Stimulated activated CD4-positive, alpha-beta T cell treated with anti-CD3 and anti-CD28 coated beads, Interleukin-4, amount 100 ng/mL, for 24 hours (primary cell): ENCODE data around the gene DAPK1.

ENCODE experiments used
- DNase-seq: peaks from one replicate; pipeline ENCODE4 v3.0.0-alpha.2; 2020

The DAPK1 gene

DNA sequence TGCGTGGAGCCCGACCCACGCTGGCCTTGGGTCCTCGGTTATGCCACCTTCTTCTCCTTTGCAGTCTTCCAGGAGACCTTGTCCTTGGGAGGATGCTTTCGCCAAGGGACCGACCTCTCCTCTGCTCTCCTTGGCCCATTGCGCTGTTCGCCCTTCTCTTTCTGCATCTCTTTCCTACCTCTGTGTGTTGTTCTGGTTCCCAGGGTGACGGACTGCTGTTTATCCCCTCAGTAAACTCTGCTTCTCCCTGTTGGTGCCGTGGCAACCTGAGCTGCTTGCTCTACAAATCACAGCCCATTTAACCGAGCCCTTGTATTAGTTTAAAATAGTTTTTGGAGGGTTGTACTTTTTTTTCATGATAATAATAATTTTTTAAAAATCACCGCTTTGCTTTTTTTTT is 97.9 kb downstream of the DAPK1 start:
- DNase-seq, result no peak

- DNase-seq, result no peak
Measured at GRCh38 chr9:87596862-87597261, 99.2 kb downstream of the DAPK1 start.

DNA sequence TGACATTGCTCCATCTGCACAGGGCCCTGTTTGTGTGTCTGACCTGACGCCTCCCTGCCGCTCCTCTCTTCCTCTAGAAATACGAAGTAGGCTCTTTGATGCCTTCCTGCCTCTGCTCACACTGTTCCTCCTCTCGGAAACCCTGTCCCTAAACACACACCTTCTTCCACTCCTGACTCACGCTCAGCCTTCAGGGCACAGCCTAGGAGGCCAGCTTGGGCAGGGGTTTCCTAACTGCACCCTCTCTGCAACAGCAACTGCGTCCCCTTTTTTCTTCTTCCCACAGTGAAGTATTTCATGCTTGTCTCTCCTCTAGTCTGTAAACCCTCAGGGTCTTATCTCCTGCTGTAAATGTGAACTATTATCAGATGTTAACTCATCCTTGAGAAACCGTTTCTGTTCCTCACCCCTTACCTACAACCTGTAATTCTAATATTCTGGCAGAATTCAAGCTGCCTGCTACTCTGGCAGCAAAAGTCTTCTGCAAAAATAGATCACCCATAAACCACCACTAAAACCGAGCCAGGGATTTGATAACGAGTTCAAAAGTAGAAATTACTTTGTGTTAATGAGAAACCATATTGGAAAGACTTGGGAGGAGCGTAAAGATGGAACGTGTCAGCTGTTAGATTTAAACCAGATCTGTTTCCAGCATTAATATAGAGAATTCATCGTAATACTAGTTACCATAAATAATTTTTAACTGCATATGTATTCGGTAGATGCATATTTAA is 100.2 kb downstream of the DAPK1 start:
- DNase-seq, result no peak

- no peak for DNase-seq
Measured at GRCh38 chr9:87599901-87600610, 102.4 kb downstream of the DAPK1 start.

DNA sequence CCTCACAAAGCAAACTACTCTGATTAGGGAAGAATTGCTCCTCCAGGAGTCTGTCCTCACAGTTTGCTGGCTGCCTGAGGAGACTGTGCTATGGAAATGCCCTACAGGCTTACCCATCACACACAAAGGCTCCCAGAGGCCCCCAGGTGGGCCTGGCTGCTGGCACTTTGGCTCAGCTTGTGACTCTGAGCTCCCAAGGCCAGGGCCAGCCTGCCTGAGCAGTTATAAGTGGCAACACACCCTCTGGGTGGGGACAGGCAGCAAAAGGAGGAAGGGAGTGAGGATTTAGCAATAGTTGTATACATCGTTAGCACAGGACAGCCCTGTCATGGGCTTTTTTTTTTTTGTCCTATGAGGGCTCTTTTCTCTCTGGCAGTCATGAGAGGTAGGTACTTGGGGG is 103.5 kb downstream of the DAPK1 start:
- DNase-seq, result no peak

GRCh38 chr9:87601595-87601994 is 103.9 kb downstream of the DAPK1 start:
- DNase-seq, result no peak

GRCh38 chr9:87602933-87603643 is 105.4 kb downstream of the DAPK1 start:
- no peak for DNase-seq

DNA sequence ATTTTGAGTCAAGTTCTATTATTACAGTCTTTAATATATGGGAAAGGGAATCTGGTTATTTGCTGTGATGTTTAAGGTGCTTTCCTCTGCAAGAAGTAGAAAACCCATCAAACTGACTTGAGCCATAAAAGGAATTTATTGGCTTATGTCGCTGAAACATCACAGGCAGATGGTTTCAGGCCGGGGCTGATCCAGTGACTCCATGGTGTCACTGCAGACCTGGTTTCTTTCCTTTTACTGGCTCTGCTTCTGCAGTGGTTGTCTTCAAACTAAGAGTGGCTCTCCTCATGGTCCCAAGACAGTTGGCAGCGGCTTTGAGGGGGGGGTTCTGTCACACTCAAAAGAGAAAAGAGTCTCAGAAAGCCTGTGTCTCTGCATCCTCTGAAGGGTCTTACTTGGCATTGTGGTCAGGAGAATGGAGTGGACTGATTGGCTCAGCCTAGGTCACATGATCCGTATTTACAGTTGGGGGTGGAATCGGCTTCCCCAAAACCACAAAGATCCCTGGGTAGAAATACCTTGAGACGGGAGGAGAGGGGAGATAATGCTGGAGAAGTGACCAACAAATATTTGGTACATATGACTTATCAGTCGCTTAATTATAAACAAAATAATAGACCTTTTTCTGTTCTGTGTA is 106.3 kb downstream of the DAPK1 start:
- no peak for DNase-seq

- no peak for DNase-seq
Measured at GRCh38 chr9:87604886-87605588, 107.4 kb downstream of the DAPK1 start.

DNA sequence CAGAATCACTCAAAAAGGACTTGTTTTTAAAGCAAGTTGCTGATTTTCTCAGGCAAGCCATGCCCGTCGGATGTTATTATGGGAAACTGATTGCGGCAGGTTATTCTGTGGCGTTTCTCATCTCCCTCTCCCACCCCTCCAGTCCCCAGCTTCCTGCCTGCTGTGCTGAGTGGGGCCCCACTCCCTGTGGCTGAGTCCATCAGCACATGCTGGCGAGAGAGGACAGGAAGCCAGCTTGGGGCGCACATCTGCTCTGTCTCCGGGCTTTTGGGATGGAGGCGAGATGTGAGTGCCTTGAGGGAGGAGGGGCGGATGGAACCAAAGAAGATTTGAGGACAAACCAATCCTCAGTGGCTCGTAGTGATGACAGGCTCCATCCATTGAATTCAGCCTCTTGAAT is 108.0 kb downstream of the DAPK1 start:
- no peak for DNase-seq

DNA sequence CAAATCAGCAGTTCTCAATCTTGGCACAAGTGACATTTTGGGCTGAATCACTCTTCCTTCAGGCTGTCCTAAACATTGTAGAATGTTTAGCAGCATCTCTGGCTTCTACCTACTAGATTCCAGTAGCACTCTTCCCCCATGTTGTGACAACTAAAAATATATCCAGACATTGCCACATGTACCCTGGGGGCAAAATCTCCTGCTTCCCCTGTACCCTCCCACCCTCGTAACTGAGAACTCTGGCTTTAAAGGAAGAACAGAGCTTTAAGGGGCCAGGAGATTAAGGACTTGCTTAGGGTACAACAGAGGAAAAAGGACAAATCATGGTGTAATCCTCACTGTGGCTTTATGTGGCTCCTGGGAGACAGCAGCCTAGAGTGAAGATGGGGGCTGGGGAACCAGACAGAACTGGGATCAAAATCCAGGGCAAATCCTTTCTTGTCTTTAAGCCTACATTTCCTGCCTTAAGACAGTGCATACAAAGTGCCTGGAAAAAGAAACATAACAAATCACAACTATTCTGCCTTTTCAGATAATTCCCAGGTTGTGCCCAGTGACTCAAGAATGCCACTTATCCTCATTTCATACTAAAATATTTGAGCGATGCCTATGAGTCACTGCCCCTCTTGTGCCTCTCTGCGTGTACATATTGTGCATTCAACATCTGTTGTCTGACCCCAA is 109.3 kb downstream of the DAPK1 start:
- DNase-seq, result no peak

DNA sequence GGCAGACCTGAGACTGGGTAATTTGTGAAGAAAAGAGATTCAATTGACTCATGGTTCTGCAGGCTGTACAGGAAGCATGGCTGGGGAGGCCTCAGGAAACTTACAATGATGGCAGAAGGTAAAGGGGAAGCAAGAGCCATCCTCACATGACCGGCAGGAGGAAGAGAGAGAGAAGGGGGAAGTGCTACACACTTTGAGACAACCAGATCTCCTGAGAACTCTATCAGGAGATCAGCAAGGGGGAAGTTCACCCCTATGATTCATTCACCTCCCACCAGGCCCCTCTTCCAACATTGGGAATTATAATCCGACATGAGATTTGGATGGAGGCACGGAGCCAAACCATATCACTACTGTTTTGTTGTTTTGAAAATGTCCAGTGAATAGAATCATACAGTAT is 110.2 kb downstream of the DAPK1 start:
- DNase-seq, result no peak

DNA sequence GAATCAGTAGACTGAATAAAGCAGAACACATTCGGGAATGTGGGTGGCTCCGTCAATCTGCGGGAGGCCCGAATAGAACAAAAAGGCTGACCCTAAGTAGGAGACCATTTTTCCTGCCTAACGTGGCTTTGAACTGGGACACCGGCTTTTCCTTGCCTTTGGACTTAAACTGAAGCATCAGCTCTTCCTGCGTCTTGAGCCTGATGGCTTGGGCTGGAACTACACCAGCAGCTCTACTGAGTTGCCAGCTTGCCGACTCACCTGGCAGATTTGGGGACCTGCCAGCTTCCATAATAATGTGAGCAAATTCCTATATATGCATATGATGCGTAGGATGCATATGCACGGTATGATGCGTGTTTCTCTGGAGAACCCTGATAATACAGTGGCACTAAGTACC is 111.3 kb downstream of the DAPK1 start:
- no peak for DNase-seq

DNA sequence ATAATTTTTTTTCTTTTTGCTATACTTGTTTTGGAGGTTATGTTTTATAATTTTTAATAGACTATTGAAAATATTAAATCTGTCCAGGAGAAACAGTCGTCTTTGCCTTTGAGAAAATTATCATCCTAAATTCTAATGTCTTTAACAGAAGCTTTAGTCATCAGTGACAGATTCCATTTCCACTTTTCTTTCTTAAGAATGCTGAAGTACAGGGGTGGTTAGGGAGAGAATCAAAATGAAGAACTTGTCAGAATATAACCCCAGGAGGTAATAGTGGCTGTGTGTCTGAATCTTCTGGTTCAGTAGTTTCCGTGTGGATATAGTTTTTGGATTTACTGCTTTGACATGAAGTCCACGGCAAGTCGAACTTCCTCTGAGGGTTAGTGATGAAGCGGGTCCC is 111.8 kb downstream of the DAPK1 start:
- DNase-seq, result no peak

DNA sequence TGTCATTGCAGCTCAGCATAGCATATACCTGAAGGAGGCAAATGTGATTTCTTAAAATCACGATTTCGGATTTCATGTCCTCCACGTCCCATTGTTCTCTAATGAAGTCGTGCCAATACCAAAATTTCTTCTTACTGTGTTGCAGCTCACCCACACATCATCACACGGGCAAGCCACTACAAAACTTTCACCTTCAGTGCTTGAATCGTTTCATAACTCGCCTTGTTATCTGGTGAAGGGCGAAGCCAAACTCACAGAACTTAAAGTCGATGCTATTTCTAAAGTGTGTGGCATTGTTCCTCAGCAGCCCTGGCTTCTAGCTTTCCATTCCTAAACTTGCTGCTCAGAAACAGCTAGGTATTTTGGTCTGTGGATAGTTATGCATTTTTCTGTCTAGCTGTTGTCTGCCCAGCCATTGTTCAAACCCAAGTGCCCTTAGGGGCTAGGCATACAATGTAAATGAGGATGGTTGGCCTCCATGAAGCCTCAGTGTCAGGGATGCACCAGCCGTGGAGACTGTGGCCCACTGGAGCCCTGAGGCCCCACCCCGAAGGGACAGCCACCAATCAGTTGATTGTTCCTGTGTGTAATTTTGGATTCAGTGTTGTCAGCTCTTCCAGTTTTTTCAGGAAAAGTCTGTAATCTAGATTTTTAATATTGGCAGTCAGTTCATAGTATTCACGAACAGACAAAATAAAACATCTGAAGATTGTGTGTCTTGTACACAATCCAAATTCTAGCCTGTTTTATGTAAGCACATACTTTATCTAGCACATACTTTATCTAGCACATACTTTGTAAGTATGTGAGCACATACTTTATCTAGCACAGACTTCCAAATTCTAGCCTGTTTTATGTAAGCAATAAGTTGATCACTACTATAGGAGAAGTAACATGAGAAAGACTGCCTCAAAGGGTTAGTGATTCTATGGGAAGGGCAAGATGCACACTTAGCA is 112.8 kb downstream of the DAPK1 start:
- no peak for DNase-seq

- no peak for DNase-seq
Measured at GRCh38 chr9:87611776-87612175, 114.1 kb downstream of the DAPK1 start.

- no peak for DNase-seq
Measured at GRCh38 chr9:87612536-87612935, 114.9 kb downstream of the DAPK1 start.

DNA sequence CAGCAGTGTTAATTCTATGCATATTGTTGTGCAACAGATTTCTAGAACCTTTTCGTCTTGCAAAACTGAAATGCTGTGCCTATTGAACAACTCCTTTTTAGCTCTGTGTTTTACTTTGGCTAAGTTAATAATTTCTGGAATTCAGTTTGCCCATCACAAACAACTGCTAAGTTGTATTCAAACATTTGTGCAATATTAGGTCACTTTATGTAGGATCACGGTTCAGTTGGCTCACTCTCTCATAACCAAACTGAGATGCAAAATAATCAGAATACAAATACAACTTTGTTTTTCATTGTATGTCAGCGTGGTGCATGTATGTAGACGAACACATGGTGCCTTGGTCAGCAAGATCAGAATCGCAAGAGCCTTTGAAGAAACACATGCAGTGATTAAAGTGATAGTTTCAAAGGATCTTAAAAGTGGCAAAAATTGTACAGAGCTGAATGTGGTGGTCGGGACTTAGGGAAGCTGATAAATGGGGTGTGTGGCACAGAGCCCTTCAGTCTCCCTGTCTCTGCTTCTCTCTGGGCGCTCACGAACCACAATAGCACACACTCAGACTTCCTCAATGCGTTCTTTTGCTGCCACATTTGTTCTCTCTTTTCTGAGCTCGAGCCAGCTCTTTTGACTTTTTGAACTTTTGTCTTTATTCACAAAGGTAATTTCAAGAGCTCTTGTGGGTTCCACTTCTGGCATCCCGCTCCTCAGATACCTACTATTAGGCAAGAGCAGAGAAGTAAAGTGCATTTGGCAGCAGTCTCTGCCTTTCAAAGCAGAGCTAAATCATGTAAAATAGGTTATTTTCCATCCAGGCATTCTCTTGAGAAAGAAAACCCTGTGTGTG is 115.8 kb downstream of the DAPK1 start:
- no peak for DNase-seq

GRCh38 chr9:87614397-87614796 is 116.7 kb downstream of the DAPK1 start:
- no peak for DNase-seq

- DNase-seq, result no peak
Measured at GRCh38 chr9:87615136-87615535, 117.5 kb downstream of the DAPK1 start.
